ENCODE results near the gene UBE2O.
A peak's percentile ranks its signal among the peaks of the same experiment; 100 is the strongest.

Gene UBE2O

GRCh38 chr17:76446449-76447231, 6.3 kb downstream of the UBE2O start:
- in situ Hi-C loops (cut with HindIII; ENCODE audit: low pct_ligation_motif_present, low pct_unique_long_range_greater_than_20kb, low sequenced_read_pairs) = no loop called here
- DNase-seq = peak; percentile 93

- DNase-seq = no peak
- in situ Hi-C loops (cut with HindIII; ENCODE audit: low pct_ligation_motif_present, low pct_unique_long_range_greater_than_20kb, low sequenced_read_pairs) = no loop called here
Measured at GRCh38 chr17:76445697-76446448, 7.1 kb downstream of the UBE2O start.

- in situ Hi-C loops (cut with HindIII; ENCODE audit: low pct_ligation_motif_present, low pct_unique_long_range_greater_than_20kb, low sequenced_read_pairs) = no loop called here
- no peak for DNase-seq
Measured at GRCh38 chr17:76444518-76445311, 8.2 kb downstream of the UBE2O start.

GRCh38 chr17:76442341-76443338, 10.3 kb downstream of the UBE2O start:
- in situ Hi-C loops (cut with HindIII; ENCODE audit: low pct_ligation_motif_present, low pct_unique_long_range_greater_than_20kb, low sequenced_read_pairs) = no loop called here
- no peak for DNase-seq

GRCh38 chr17:76441686-76442340, 11.1 kb downstream of the UBE2O start:
- no peak for DNase-seq
- in situ Hi-C loops (cut with HindIII; ENCODE audit: low pct_ligation_motif_present, low pct_unique_long_range_greater_than_20kb, low sequenced_read_pairs) = no loop called here

GRCh38 chr17:76440751-76441362, 12.1 kb downstream of the UBE2O start:
- DNase-seq = no peak
- in situ Hi-C loops (cut with HindIII; ENCODE audit: low pct_ligation_motif_present, low pct_unique_long_range_greater_than_20kb, low sequenced_read_pairs) = no loop called here

GRCh38 chr17:76439314-76439928, 13.5 kb downstream of the UBE2O start:
- in situ Hi-C loops (cut with HindIII; ENCODE audit: low pct_ligation_motif_present, low pct_unique_long_range_greater_than_20kb, low sequenced_read_pairs) = no loop called here
- DNase-seq = no peak

- in situ Hi-C loops (cut with HindIII; ENCODE audit: low pct_ligation_motif_present, low pct_unique_long_range_greater_than_20kb, low sequenced_read_pairs) = no loop called here
- DNase-seq = no peak
Measured at GRCh38 chr17:76438906-76439305, 14.0 kb downstream of the UBE2O start.

- in situ Hi-C loops (cut with HindIII; ENCODE audit: low pct_ligation_motif_present, low pct_unique_long_range_greater_than_20kb, low sequenced_read_pairs) = no loop called here
- DNase-seq = no peak
Measured at GRCh38 chr17:76437467-76438402, 15.2 kb downstream of the UBE2O start.

GRCh38 chr17:76435751-76436150, 17.2 kb downstream of the UBE2O start:
- in situ Hi-C loops (cut with HindIII; ENCODE audit: low pct_ligation_motif_present, low pct_unique_long_range_greater_than_20kb, low sequenced_read_pairs) = no loop called here
- DNase-seq = no peak

- in situ Hi-C loops (cut with HindIII; ENCODE audit: low pct_ligation_motif_present, low pct_unique_long_range_greater_than_20kb, low sequenced_read_pairs) = no loop called here
- no peak for DNase-seq
Measured at GRCh38 chr17:76434870-76435269, 18.1 kb downstream of the UBE2O start.

- DNase-seq = no peak
- in situ Hi-C loops (cut with HindIII; ENCODE audit: low pct_ligation_motif_present, low pct_unique_long_range_greater_than_20kb, low sequenced_read_pairs) = no loop called here
Measured at GRCh38 chr17:76433693-76434092, 19.3 kb downstream of the UBE2O start.

GRCh38 chr17:76432712-76433336, 20.1 kb downstream of the UBE2O start:
- in situ Hi-C loops (cut with HindIII; ENCODE audit: low pct_ligation_motif_present, low pct_unique_long_range_greater_than_20kb, low sequenced_read_pairs) = no loop called here
- DNase-seq = peak; percentile 40

- in situ Hi-C loops (cut with HindIII; ENCODE audit: low pct_ligation_motif_present, low pct_unique_long_range_greater_than_20kb, low sequenced_read_pairs) = no loop called here
- no peak for DNase-seq
Measured at GRCh38 chr17:76432004-76432403, 20.9 kb downstream of the UBE2O start.

GRCh38 chr17:76431509-76431908, 21.4 kb downstream of the UBE2O start:
- DNase-seq = no peak
- in situ Hi-C loops (cut with HindIII; ENCODE audit: low pct_ligation_motif_present, low pct_unique_long_range_greater_than_20kb, low sequenced_read_pairs) = no loop called here

Data from ACHN (cell line).